ENCODE measurements around the gene PIN1. TPM values are rescaled to one million over a fixed set of nuclear protein-coding genes. Genes with fewer than 3 reads are reported as not detected.

Gene PIN1
- total RNA-seq, 1 experiment from 2014 or later, result 107 TPM

DNA sequence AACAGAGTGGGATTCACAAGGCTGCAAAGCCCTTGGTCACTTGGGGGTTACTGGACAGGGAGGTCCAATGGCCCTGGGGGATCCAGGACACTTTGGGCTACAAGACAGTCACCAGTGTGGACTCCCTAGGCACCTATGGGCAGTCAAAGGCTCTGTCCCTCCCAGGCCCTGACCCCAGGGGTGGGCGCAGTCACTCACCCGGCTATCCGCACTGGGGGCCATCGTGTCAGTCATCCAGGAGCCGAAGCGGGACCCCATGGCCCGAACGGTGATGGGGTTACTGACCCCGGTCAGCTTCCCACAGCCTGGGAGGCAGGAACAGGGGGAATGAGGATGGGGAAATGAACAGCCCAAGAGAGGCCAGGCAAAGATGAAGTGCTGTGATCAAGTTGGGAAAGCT, 21.5 kb downstream of the PIN1 start (continued):
- TF ChIP-seq EMX1 (CRISPR knock-in tag; IDR thresholded peaks at IDR 0.05) (no peak), NR1H2 (CRISPR knock-in tag; IDR thresholded peaks at IDR 0.05) (no peak), ZNF416 (CRISPR knock-in tag; IDR thresholded peaks at IDR 0.05) (no peak), SP1 (CRISPR knock-in tag; conservative IDR thresholded peaks at IDR 0.05) (no peak), ZNF263 (CRISPR knock-in tag; IDR thresholded peaks at IDR 0.05; ENCODE audit: low read depth) (no peak)
- TF ChIP-seq, protein P1, sequence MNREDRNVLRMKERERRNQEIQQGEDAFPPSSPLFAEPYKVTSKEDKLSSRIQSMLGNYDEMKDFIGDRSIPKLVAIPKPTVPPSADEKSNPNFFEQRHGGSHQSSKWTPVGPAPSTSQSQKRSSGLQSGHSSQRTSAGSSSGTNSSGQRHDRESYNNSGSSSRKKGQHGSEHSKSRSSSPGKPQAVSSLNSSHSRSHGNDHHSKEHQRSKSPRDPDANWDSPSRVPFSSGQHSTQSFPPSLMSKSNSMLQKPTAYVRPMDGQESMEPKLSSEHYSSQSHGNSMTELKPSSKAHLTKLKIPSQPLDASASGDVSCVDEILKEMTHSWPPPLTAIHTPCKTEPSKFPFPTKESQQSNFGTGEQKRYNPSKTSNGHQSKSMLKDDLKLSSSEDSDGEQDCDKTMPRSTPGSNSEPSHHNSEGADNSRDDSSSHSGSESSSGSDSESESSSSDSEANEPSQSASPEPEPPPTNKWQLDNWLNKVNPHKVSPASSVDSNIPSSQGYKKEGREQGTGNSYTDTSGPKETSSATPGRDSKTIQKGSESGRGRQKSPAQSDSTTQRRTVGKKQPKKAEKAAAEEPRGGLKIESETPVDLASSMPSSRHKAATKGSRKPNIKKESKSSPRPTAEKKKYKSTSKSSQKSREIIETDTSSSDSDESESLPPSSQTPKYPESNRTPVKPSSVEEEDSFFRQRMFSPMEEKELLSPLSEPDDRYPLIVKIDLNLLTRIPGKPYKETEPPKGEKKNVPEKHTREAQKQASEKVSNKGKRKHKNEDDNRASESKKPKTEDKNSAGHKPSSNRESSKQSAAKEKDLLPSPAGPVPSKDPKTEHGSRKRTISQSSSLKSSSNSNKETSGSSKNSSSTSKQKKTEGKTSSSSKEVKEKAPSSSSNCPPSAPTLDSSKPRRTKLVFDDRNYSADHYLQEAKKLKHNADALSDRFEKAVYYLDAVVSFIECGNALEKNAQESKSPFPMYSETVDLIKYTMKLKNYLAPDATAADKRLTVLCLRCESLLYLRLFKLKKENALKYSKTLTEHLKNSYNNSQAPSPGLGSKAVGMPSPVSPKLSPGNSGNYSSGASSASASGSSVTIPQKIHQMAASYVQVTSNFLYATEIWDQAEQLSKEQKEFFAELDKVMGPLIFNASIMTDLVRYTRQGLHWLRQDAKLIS (CRISPR knock-in tag; IDR thresholded peaks at IDR 0.05; ENCODE audit: borderline replicate concordance), result no peak
- TF ChIP-seq, protein P2, sequence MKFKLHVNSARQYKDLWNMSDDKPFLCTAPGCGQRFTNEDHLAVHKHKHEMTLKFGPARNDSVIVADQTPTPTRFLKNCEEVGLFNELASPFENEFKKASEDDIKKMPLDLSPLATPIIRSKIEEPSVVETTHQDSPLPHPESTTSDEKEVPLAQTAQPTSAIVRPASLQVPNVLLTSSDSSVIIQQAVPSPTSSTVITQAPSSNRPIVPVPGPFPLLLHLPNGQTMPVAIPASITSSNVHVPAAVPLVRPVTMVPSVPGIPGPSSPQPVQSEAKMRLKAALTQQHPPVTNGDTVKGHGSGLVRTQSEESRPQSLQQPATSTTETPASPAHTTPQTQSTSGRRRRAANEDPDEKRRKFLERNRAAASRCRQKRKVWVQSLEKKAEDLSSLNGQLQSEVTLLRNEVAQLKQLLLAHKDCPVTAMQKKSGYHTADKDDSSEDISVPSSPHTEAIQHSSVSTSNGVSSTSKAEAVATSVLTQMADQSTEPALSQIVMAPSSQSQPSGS (CRISPR knock-in tag; IDR thresholded peaks at IDR 0.05; ENCODE audit: borderline replicate concordance, low read depth), result no peak
- TF ChIP-seq, protein P3, sequence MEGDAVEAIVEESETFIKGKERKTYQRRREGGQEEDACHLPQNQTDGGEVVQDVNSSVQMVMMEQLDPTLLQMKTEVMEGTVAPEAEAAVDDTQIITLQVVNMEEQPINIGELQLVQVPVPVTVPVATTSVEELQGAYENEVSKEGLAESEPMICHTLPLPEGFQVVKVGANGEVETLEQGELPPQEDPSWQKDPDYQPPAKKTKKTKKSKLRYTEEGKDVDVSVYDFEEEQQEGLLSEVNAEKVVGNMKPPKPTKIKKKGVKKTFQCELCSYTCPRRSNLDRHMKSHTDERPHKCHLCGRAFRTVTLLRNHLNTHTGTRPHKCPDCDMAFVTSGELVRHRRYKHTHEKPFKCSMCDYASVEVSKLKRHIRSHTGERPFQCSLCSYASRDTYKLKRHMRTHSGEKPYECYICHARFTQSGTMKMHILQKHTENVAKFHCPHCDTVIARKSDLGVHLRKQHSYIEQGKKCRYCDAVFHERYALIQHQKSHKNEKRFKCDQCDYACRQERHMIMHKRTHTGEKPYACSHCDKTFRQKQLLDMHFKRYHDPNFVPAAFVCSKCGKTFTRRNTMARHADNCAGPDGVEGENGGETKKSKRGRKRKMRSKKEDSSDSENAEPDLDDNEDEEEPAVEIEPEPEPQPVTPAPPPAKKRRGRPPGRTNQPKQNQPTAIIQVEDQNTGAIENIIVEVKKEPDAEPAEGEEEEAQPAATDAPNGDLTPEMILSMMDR (IDR thresholded peaks at IDR 0.05), result no peak

DNA sequence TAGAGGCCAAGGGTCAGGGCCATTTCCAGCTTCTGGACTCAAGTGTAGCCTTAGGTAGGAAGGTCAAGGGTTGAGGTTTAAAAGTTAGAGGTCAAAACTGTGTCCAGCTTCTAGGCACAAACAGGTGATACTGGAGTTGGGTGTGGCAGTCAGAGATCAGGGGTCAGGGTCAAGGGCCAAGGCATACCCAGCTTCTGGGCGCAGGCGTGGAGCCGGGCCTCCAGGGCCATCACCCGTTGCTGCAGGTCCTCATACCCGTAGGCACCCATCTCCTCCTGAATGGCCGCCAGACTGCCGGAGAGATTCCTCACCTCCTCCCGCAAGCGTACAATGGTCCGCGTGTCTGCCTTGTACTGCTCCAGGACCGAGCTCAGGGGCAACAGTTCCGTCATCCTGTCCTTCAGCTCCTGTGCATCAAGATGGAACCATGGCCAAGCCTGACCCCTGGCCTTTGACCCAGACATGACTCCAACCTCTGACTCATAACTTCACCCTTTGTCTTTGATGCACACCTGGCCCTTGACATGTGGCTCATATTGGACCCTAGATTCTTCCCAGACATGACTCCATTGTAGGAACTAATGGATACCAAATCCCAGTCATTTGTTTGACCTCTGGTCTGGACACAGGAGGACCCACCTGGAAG, 22.1 kb downstream of the PIN1 start:
- H3K4me3 Mint-ChIP-seq, result no peak overlapping the region

More for the DNA sequence above, 22.1 kb downstream of the PIN1 start:
- ChIA-PET CTCF (no interaction called here), POLR2A (no interaction called here)
- DNase-seq (ENCODE audit: low spot score) (no peak), ATAC-seq (no peak)
- Mint-ChIP-seq H3K9me3 (no peaks in the 10 kb centered on the region), H3K27me3 (ENCODE audit: low read depth) (no peaks in the 10 kb centered on the region), H3K36me3 (peaks cover 36% of the 10 kb centered on the region), H3K4me1 (peaks cover 6% of the 10 kb centered on the region), H3K27ac (no peak overlapping the region)
- no peak for TF ChIP-seq ZNF219 (CRISPR knock-in tag; IDR thresholded peaks at IDR 0.05; ENCODE audit: borderline replicate concordance)
- no peak for TF ChIP-seq ZNF232 (CRISPR knock-in tag; IDR thresholded peaks at IDR 0.05)
- TF ChIP-seq MYBL2 (CRISPR knock-in tag; IDR thresholded peaks at IDR 0.05), result no peak
- no peak for TF ChIP-seq GRHL2 (CRISPR knock-in tag; IDR thresholded peaks at IDR 0.05; ENCODE audit: insufficient replicate concordance, severe bottlenecking)
- TF ChIP-seq, protein P4, sequence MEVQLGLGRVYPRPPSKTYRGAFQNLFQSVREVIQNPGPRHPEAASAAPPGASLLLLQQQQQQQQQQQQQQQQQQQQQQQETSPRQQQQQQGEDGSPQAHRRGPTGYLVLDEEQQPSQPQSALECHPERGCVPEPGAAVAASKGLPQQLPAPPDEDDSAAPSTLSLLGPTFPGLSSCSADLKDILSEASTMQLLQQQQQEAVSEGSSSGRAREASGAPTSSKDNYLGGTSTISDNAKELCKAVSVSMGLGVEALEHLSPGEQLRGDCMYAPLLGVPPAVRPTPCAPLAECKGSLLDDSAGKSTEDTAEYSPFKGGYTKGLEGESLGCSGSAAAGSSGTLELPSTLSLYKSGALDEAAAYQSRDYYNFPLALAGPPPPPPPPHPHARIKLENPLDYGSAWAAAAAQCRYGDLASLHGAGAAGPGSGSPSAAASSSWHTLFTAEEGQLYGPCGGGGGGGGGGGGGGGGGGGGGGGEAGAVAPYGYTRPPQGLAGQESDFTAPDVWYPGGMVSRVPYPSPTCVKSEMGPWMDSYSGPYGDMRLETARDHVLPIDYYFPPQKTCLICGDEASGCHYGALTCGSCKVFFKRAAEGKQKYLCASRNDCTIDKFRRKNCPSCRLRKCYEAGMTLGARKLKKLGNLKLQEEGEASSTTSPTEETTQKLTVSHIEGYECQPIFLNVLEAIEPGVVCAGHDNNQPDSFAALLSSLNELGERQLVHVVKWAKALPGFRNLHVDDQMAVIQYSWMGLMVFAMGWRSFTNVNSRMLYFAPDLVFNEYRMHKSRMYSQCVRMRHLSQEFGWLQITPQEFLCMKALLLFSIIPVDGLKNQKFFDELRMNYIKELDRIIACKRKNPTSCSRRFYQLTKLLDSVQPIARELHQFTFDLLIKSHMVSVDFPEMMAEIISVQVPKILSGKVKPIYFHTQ (CRISPR knock-in tag; IDR thresholded peaks at IDR 0.05), result no peak
- TF ChIP-seq SMAD3 (CRISPR knock-in tag; IDR thresholded peaks at IDR 0.05; ENCODE audit: borderline replicate concordance), result no peak
- TF ChIP-seq CREB1 (CRISPR knock-in tag; IDR thresholded peaks at IDR 0.05), result no peak
- TF ChIP-seq HMGA2 (CRISPR knock-in tag; IDR thresholded peaks at IDR 0.05), result no peak
- TF ChIP-seq ZNF423 (CRISPR knock-in tag; IDR thresholded peaks at IDR 0.05), result no peak
- TF ChIP-seq NFYB (CRISPR knock-in tag; conservative IDR thresholded peaks at IDR 0.05; ENCODE audit: low read depth), result no peak
- TF ChIP-seq, protein P5, sequence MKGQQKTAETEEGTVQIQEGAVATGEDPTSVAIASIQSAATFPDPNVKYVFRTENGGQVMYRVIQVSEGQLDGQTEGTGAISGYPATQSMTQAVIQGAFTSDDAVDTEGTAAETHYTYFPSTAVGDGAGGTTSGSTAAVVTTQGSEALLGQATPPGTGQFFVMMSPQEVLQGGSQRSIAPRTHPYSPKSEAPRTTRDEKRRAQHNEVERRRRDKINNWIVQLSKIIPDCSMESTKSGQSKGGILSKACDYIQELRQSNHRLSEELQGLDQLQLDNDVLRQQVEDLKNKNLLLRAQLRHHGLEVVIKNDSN (CRISPR knock-in tag; IDR thresholded peaks at IDR 0.05), result no peak
- TF ChIP-seq, protein P6, sequence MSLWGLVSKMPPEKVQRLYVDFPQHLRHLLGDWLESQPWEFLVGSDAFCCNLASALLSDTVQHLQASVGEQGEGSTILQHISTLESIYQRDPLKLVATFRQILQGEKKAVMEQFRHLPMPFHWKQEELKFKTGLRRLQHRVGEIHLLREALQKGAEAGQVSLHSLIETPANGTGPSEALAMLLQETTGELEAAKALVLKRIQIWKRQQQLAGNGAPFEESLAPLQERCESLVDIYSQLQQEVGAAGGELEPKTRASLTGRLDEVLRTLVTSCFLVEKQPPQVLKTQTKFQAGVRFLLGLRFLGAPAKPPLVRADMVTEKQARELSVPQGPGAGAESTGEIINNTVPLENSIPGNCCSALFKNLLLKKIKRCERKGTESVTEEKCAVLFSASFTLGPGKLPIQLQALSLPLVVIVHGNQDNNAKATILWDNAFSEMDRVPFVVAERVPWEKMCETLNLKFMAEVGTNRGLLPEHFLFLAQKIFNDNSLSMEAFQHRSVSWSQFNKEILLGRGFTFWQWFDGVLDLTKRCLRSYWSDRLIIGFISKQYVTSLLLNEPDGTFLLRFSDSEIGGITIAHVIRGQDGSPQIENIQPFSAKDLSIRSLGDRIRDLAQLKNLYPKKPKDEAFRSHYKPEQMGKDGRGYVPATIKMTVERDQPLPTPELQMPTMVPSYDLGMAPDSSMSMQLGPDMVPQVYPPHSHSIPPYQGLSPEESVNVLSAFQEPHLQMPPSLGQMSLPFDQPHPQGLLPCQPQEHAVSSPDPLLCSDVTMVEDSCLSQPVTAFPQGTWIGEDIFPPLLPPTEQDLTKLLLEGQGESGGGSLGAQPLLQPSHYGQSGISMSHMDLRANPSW (CRISPR knock-in tag; conservative IDR thresholded peaks at IDR 0.05; ENCODE audit: low read depth), result no peak
